ENCODE data around the gene SGCE.

SGCE gene

DNA sequence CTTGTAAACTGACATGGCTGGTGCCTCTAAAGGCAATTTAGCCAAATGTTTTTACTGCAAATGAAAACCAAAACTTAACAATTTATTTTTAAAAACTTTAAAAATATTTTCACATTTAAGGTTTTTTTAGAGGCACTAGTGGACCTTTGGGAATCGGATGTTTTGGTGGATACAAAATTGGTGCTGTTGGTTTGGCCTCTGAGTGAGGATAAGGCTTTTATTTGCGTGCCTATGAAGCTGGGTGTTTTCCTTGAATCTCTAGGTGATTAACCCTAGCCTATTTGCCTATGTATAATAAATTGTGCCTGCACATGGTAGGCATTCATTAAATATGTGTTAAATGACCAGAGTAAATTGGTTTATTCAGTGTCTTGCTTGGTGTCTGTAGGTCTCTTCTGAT is 2.9 kb upstream of the SGCE start:
- DNase-seq (ENCODE audit: low read depth), result no peak

DNA sequence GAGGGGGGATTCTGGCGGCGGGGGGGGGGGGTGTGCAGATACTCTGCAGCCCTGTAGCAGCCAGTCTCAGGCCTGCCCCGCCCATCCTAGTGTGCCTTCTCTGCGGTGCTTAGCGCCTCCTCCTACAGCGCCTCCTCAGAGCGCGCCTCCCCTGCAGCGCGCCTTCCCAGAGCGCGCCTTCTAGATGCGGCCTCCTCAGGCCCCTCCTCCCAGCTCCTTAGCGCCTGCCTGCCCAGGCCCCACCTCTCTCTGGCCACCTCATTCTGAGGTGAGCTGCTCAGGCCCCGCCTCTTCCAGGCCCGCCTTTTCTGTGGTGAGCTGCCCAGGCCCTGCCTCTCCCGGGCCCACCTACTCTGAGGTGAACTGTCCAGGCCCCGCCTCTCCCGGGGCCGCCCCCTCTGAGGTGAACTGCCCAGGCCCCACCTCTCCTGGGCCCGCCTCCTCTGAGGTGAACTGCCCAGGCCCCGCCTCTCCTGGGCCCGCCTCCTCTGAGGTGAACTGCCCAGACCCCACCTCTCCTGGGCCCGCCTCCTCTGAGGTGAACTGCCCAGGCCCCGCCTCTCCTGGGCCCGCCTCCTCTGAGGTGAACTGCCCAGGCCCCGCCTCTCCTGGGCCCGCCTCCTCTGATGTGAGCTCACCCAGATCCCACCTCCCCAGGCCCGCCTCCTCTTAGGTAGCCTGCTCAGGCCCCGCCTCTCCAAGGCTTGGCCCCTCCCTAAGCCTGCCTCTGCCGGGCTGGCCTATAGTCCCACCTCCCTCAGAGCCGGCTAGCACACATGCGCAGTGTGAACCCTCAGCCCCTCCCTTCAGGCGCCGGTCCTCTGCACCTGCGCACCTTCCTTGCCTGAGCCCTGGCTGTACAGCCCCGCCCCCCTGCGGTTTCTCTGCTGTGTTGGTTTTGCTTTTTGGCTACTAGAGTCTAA is 2.1 kb upstream of the SGCE start:
- peak; percentile 83 for DNase-seq (ENCODE audit: low read depth)

DNA sequence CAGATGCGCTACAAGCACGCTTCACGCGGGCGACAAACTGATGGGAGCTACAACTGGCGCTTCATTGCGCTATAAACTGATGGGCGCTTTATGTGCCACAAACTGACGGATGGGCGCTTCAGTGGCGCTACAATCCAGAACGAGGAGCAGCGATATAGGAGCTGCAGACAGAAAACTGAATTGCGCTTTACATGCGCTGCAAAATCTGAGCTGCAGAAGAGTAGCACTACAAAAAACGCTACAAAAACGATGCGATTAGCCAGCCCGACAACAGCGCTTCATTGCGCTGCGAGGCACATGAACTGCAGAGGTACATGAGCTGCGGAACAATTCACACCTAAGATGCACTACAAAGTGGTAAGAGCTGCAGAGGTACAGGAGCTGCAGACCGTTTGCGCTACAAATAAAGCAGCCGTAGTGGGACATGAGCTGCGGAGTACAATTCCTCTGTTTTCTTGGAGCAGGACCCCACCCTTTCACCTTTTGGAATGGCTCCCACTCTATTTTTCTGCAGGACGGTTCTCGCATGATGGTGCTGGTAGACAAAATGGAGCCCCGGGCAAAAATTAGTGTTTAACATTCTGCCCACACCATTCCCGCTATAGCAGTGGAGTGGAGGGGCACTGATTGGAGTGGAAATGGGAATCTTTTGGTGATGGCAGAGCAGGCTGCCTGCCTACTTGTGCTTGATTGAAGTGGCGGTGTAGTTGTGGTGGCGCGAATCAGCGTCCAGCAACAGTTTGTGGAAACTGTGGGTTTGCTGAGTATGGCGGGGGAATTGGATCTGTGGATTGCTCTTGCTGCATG is 1.2 kb upstream of the SGCE start:
- no peak for DNase-seq (ENCODE audit: low read depth)

DNA sequence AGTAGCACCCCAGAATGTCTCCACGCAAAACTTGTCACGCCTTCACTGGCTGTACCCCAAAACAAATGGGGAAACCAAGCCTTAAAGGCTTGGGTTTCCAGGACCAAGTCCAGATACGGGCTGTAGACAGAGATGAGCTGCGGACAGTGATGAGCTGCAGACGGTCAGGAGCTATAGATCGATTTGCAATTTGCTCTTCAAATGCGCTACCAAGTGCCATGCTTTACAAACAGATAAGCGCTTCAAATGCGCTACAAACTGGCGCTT is 658 bp upstream of the SGCE start:
- no peak for DNase-seq (ENCODE audit: low read depth)

DNA sequence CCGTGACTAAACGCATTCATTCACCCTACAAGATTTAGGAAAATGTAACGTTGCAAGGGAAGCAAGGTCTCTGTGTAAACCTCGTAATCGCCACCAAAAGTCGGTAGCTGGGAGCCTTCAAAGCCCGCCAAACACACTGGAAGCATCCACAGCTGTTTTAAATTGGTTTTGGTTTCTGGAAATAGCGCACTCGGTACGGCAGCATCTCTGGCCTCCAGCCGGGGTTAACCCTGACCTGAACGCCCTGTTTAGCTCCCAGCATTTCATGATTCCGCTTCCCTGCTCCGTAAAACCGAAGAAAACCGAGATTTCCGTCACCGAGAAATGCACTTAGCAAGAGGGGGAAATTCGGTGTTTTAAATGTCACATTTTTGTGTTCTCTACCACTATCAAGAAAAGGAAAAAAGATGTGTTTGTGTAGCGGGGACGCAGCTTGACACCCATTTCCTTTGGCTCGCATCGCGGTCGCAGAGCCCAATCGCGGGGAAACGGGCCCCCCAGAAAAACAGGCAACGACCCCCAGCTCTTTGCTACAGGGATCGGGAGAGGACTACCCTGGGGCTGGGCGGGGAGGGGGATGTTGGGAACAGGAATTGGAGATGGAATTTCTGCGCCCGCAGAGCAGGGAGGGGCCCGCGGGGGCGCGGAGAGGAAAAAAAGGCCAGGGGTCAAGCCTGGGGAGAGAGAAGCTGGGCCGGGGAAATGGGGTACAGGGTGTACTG is 646 bp downstream of the SGCE start:
- DNase-seq (ENCODE audit: low read depth), result no peak

DNA sequence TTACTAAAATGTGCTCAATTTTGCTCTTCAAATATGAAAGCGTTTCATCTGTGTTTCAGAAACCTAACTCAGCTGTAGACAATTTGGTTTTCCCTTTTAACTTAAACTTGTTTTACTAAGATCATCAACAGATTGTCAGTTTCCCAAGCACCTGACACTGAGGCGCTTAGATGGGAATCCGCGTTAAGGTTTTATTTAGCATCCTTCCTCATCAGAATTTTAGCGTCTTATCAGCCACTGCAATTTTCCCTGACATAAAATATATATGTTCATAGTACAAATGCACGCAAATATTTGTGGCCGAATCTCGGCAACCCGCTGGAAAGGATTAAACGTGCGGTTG is 1.2 kb downstream of the SGCE start:
- no peak for DNase-seq (ENCODE audit: low read depth)

DNA sequence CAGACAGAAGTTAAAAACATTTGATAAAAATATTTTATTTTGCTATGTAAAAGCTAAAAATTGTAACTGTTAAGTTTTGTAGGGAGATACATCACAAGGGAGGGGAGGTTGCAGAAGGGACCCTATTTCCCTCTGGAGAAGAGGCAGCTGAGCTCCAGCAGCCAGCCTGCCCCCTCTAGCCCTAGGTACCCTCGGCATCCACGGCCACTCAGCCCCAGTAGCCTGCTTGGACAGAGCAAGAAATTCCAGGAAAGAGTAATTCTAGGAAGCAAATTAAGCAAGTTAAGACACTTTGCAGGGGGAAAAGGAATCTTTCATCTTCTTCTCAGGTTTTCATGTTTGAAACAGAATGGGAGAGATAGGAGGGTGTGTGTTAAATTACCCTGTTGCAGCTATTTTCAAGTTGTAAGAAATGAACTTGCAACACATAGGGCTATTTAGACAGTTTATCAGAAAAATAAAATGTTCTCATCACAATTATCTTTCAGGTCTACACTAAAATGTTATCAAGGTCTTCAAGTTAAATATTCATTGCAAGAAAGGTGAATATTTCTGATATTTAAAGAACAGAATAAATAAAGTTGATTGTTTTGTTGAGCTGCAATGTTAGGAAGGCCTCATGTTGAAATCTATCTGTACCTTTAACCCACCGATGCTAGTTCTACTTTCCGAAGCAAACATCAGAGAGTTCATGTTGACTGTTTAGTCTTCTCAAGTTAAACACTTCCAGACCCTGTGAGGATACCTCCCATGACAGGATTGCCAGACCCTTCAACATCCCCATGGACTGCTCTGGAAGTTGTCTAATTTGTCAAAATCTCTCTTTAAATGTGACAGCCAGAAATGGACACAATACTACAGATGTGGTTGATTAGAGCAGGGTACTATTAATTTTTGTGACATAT is 5.5 kb downstream of the SGCE start:
- no peak for DNase-seq (ENCODE audit: low read depth)

DNA sequence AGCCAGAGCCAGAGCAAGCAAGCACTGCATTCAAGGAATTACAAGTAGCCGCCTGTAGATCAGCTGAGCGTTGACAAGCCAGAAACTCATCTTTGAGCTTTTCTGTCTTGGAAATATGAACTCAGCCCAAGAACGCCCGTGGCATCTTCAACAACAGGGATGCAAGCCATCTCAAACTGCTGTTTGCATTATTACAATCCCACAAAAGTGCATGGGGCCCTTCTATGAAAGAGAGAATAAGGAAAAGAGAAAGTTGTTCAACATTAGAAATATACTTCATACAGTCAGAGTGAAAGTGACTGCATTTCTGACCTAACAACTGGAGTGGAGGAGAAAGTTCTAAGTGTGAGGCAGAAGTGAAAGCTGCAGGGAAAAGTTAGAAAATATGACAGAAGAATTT is 6.5 kb downstream of the SGCE start:
- no peak for DNase-seq (ENCODE audit: low read depth)

DNA sequence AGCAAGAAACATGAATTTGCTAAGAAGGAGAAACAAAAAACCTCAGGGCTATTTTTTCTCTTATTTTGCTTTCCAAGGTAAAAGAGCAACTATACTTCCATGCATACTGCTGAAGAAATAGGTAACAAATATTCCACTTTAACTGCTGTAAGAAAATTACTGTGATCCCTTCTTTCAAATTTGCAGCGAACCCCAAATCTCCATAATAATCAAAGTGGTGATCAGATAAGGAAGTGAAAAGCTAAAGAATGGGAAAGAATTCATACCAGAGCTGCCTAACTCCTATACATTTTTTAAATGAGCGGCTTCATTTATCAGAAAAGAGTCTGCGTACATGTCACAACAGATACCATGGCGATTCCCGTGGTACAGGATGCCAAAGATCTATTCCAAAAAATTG is 7.2 kb downstream of the SGCE start:
- DNase-seq (ENCODE audit: low read depth), result no peak

DNA sequence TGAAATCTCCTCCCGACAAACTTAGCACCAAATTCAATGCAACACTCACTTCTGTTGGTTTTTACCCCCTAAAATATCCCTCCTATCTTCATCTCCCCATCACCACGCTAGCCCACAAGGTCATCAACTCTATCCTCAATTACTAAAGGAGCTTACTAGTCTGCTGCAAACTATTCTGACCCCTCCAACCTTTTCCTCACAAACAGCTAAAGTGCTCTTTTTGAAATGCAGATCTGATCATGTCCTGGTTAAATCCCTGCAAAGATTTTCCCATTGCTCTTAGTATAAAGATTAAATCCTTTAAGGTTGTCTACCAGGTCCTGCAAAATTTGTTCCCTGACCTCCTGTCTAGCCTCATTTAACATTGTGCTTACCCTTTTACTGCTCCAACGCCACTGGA is 8.6 kb downstream of the SGCE start:
- no peak for DNase-seq (ENCODE audit: low read depth)

DNA sequence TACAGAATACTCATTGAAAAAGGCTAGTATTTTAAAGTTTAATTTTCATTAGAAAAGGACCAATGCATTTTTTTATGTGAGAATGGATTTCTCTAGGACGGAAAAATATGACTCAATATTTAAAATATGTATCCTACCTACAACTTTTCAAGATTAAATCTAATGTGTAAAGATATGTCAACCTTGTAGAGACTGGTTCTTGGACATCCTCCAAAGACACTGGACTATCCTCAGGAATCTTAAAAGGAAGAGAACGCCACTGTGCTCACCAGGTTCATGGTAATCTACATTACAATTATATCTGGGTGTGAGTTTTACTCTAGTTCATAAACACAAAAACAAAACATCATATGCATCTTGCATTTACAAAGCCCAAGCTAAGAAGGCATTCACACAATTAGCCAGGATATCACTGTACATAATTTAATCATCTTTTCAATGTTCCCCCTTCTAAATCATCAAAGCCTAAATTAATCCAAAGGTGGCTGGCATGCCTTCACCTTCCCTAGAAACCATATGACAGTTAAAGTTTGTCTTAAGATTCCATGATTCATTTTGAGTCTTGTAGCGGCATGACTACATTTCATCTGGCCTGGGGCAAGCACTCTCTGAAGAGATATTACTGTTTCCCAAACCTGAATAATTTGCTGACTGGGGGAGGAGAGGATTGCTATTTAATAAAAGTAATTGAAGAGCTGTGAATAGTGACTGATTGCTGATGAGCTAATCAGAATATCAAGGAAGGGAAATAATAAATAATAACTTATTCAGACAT is 12.0 kb downstream of the SGCE start:
- DNase-seq (ENCODE audit: low read depth), result no peak

DNA sequence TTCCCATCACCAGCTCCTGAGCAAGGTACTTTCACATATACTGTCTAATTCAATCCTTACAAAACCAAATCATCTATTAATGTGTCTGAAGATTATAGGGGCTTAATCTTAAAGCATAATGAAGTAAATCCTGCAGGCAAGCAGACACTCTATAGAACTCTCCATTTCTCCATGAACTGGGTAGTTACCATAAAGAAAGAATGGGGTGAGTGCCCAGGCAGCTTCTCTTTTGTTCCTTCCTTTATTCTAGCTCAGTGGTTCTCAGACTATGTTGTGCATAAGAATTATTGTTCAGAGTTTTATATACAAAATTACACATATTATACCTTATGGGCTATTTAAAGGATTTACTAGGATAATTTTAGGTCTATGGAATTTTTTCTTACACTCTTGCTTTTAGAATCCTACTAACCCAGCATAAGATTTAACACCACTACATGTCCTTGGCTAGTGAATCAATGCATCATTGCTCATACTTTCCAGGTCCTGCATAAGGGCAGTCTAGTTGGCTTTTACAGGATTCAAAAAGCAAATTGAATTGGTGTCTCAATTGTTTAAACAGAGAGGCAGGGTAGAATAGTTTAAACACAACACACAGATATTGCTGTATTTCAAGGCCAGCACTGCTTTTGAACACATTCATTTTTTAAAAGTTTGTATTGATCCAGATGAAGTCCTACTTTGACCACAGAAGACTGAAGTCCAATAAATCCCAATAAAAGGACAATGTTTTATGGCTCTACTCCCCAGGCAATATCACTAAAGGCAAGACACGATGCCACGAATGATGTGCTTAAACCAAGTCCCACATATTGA is 12.9 kb downstream of the SGCE start:
- DNase-seq (ENCODE audit: low read depth), result no peak

DNA sequence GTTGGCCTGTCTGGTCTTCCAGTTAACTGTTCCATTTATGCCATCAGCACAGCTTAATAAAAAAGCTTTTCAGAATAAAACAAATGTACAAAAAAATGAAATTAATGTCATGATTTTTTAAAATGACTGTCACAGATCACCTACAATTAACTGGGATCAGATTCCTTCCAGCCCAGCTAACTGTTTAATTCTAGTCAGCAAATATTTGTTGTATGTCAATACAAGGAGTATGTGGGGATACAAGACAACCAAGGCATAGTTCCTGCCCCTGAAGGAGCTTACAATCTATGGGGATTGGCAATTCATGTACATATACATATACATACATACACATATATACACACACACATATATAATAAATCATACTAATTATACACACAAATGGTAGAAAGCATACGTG is 16.5 kb downstream of the SGCE start:
- no peak for DNase-seq (ENCODE audit: low read depth)

DNA sequence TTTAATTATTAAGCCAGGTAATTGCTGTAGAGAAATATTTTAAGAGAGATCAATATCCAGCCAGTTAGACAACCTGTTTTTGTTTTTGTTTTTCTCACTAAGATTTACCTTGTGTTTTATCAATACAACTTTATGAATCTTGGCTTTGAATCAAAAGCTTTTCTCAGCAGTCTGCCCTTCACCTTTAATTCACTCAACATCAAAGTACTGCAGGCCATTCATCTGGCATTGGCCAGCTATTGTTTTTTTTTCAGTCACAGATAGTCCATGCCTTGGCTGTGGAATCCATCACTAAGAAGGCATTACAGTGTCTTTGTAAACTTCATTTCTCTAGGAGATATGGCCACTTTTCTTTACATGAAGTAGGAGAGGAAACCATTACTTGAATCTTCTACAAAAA is 20.2 kb downstream of the SGCE start:
- no peak for DNase-seq (ENCODE audit: low read depth)

DNA sequence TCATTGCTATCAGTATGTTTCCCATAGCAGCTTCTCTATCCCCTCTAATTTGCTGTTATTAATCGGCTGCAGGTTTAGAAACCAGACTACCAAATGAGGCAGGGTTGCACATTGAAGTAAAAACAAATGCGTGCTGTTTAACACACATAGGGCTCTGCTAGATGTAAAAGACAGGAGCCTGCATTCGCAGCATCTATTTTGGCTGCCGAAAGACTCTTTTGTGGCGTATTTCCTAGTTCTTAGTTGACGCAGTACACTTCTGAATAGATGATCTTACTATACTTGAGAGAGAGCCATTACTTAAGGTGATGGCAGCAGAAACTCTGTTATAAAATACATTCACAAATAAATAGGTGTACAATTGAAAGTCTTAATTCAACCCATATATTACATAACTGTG is 21.4 kb downstream of the SGCE start:
- no peak for DNase-seq (ENCODE audit: low read depth)

DNA sequence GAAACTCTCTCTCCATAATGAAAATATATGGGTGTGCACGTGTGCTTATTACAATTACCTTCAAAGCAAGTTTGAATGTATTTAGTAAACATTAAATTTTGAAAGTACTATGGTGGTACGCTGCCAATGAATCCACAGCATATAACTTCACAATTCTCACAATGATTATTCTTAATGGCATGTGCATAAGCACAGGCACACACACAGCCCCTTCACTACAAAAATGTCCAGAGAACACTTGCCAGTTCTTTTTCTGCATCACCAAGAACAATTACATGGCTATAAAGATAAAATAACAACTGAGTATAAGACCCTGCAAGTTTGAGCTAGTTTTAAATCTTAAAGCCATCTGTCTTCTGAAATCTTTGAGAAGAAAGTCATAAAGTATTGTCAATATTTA is 22.2 kb downstream of the SGCE start:
- DNase-seq (ENCODE audit: low read depth), result no peak

DNA sequence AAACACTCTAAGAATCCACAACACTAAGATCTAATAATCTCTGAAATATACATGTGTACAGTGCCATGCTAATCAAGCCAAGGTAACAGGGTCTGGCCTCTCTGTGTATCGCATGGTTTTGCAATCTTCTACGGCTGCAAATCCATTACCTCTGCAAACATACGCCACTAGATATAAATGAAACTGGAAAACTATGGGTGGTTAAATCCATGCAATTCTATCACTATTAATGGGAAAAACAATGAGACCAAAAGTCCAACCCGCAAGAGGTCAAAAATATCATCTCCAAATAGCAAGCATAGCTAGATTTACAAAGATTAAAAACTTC is 23.0 kb downstream of the SGCE start:
- no peak for DNase-seq (ENCODE audit: low read depth)

DNA sequence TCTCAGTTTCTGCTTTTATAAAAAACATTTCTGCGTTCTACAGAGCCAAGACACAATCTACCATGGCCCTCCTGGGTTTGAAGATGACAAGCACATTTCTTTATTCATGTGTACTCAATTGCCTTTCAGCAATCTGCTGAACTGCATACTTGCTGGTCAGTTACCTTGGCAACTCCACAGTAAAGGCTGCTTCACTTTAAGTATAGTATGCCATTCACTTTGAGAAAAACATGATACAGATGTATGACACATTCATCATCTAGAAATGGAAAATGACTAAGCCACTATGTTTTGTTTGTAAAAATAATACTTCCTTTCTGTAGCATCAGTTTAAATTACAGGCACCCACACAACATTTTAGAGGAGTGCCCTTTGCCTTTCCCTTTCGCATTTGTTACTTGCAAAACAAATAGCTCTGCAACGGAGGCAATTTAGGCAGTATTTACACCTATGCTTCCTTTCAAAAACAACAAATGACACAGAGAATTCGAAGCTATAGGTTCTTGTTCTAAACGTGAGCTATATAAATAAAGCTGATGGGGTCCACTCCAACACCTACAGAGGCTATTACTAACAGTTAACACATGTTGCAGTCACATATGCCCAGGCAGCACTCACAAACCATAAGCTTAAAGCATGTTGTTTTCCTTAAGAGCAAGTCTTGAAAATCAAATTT is 23.5 kb downstream of the SGCE start:
- no peak for DNase-seq (ENCODE audit: low read depth)

DNA sequence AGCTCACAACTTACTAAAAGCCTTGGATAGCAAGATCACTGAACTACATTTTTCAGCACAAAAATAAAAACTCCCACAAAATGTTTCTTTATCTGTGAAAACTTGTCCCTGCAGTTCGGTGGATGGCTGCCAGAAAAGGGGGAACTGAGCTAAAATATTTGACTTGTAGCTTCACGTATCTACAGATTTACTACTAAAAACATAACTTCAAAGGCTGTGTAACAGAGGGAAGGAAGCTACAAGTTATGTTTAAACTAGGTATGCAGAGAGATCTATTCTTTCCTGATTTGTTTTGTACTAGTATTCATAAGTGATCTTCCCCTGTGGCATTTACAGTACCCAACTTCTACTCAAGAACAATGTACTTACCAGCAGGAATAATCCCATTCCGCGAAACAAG is 25.1 kb downstream of the SGCE start:
- DNase-seq (ENCODE audit: low read depth), result no peak

DNA sequence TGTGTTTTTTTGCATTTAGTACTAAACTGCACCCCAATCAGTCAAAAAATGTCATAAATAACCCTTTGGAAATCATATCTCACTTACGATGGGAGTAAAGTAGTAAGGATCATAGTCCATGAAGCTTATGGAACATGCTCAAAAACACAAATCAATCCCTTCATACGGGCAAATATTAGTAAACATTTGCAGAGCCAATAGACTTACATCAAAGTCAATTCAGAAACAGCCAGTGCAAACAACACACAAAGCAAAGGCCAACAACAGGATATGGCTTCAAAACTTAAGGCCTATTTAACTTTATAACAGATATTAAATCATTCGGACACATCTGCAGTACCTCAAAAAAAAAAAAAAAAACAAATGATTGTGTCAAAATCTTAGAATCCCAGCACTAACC is 32.1 kb downstream of the SGCE start:
- DNase-seq (ENCODE audit: low read depth), result no peak

All from stimulated activated CD8-positive, alpha-beta memory T cell treated with anti-CD3 and anti-CD28 coated beads, Interleukin-7, amount 100 ng/mL, for 24 hours (primary cell).